Activated naive CD4-positive, alpha-beta T cell treated with anti-CD3 and anti-CD28 coated beads for 36 hours (primary cell): ENCODE data around the gene INTS6L. TPM values are rescaled to one million over a fixed set of nuclear protein-coding genes. Genes with fewer than 3 reads are reported as not detected.
A peak's percentile ranks its signal among the peaks of the same experiment; 100 is the strongest.

Source experiments
- CTCF ChIA-PET: fragments of 350-600 bp; sonication (Branson Sonifier 250); formaldehyde crosslinking; loops from one replicate; lab custom pipeline; 2021; ENCODE audit warnings: antibody characterized with exemption; lab: Charles Lee
- DNase-seq: peaks from one replicate; pipeline ENCODE4 v3.0.0-alpha.2; 2020
- H3K27ac Mint-ChIP-seq: one replicate; pipeline ENCODE4 v1.8.0; 2021; ENCODE audit warnings: mild to moderate bottlenecking, mixed read lengths
- H3K27me3 Mint-ChIP-seq: one replicate; pipeline ENCODE4 v1.8.0; 2021; ENCODE audit warnings: low read depth, mixed read lengths
- H3K36me3 Mint-ChIP-seq: one replicate; pipeline ENCODE4 v1.8.0; 2021; ENCODE audit warnings: low read depth, mixed read lengths
- H3K4me1 Mint-ChIP-seq: one replicate; pipeline ENCODE4 v1.8.0; 2021; ENCODE audit warnings: low read depth, mixed read lengths
- H3K4me3 Mint-ChIP-seq: one replicate; pipeline ENCODE4 v1.8.0; 2021; ENCODE audit warnings: mild to moderate bottlenecking, moderate library complexity, mixed read lengths
- H3K9me3 Mint-ChIP-seq: one replicate; pipeline ENCODE4 v1.8.0; 2021; ENCODE audit warnings: mixed read lengths
- intact Hi-C: fragments of 100-400 bp; cut with micrococcal nuclease; formaldehyde crosslinking; loops from one replicate; pipeline ENCODE4 v1.15.1; 2023
- total RNA-seq, 2 experiments: library from RNA; stranded (reverse); gene quantifications; one replicate each; pipeline ENCODE4 v1.2.3, GENCODE V29; 2021

INTS6L gene
- 10 to 100 TPM; 14.2 to 14.4 TPM for total RNA-seq

GRCh38 chrX:135520553-135521404 is at the start of gene INTS6L:
TSS of gene INTS6L (plus strand) at chrX:135520660. CDS start at chrX:135520993, 333 bp downstream.
- Mint-ChIP-seq H3K27ac (peak within 1 kb of the TSS; percentile 97), H3K27me3 (no peaks in the 10 kb centered on the region), H3K36me3 (peaks cover 8% of the 10 kb centered on the region), H3K4me3 (peak within 1 kb of the TSS; percentile 97), H3K9me3 (no peaks in the 10 kb centered on the region), H3K4me1 (peaks cover 32% of the 10 kb centered on the region)
- CTCF ChIA-PET = interaction anchor here (0.6 to 1.0 kb wide), 2 partner anchors 24 to 1099 kb away, joined by 4 to 6 read pairs; no protein-coding TSS in a partner anchor
- peak; percentile 86 for DNase-seq
- intact Hi-C loops = loop anchor here (1.0 to 10.0 kb wide), 13 partner anchors 32 to 1768 kb away; partner anchors contain the start of genes HPRT1, HTATSF1, RTL8A and SMIM10L2A

- H3K9me3 Mint-ChIP-seq = no peaks in the 10 kb centered on the region
- no peak for DNase-seq
- H3K4me1 Mint-ChIP-seq = no peaks in the 10 kb centered on the region
- intact Hi-C loops = loop anchor here (2.0 kb wide), 1 partner anchor 180 kb away; no protein-coding TSS in a partner anchor
- no peak overlapping the region for H3K4me3 Mint-ChIP-seq
- no peak overlapping the region for H3K27ac Mint-ChIP-seq
- H3K27me3 Mint-ChIP-seq = no peaks in the 10 kb centered on the region
- CTCF ChIA-PET = interaction anchor here (1.1 kb wide), 1 partner anchor 7 kb away, joined by 4 read pairs; no protein-coding TSS in a partner anchor
- H3K36me3 Mint-ChIP-seq = no peaks in the 10 kb centered on the region
Observed at GRCh38 chrX:135476378-135476777, 44.1 kb upstream of the INTS6L start.

GRCh38 chrX:135477576-135477975 is 42.9 kb upstream of the INTS6L start:
- no peaks in the 10 kb centered on the region for H3K27me3 Mint-ChIP-seq
- H3K9me3 Mint-ChIP-seq = no peaks in the 10 kb centered on the region
- H3K4me3 Mint-ChIP-seq = no peak overlapping the region
- H3K27ac Mint-ChIP-seq = no peak overlapping the region
- no peaks in the 10 kb centered on the region for H3K4me1 Mint-ChIP-seq
- DNase-seq = peak; percentile 63
- intact Hi-C loops = loop anchor here (1.0 to 2.0 kb wide), 4 partner anchors 132 to 512 kb away; no protein-coding TSS in a partner anchor
- no peaks in the 10 kb centered on the region for H3K36me3 Mint-ChIP-seq
- CTCF ChIA-PET = no interaction called here

GRCh38 chrX:135480076-135480475 is 40.4 kb upstream of the INTS6L start:
- Mint-ChIP-seq H3K27ac (no peak overlapping the region), H3K4me3 (no peak overlapping the region), H3K36me3 (no peaks in the 10 kb centered on the region), H3K9me3 (no peaks in the 10 kb centered on the region), H3K27me3 (no peaks in the 10 kb centered on the region), H3K4me1 (no peaks in the 10 kb centered on the region)
- CTCF ChIA-PET = no interaction called here
- intact Hi-C loops = loop anchor here (10.0 kb wide), 1 partner anchor 215 kb away; no protein-coding TSS in a partner anchor
- no peak for DNase-seq

- Mint-ChIP-seq H3K4me3 (no peak overlapping the region), H3K27ac (no peak overlapping the region), H3K27me3 (no peaks in the 10 kb centered on the region), H3K9me3 (no peaks in the 10 kb centered on the region), H3K4me1 (no peaks in the 10 kb centered on the region), H3K36me3 (no peaks in the 10 kb centered on the region)
- DNase-seq = no peak
- intact Hi-C loops = loop anchor here (10.0 kb wide), 1 partner anchor 213 kb away; no protein-coding TSS in a partner anchor
- CTCF ChIA-PET = no interaction called here
Observed at GRCh38 chrX:135481696-135482179, 38.7 kb upstream of the INTS6L start.

GRCh38 chrX:135484641-135485289 is 35.7 kb upstream of the INTS6L start:
- Mint-ChIP-seq H3K36me3 (no peaks in the 10 kb centered on the region), H3K4me1 (peaks cover 3% of the 10 kb centered on the region), H3K4me3 (no peak overlapping the region), H3K27ac (no peak overlapping the region), H3K27me3 (no peaks in the 10 kb centered on the region), H3K9me3 (no peaks in the 10 kb centered on the region)
- CTCF ChIA-PET = interaction anchor here (0.7 to 1.0 kb wide), 5 partner anchors 14 to 99 kb away, joined by 3 to 5 read pairs (median 3); no protein-coding TSS in a partner anchor
- intact Hi-C loops = loop anchor here (1.0 to 10.0 kb wide), 3 partner anchors 88 to 210 kb away; no protein-coding TSS in a partner anchor
- peak; percentile 20 for DNase-seq

- H3K9me3 Mint-ChIP-seq = no peaks in the 10 kb centered on the region
- H3K27me3 Mint-ChIP-seq = no peaks in the 10 kb centered on the region
- H3K27ac Mint-ChIP-seq = no peak overlapping the region
- no peak for DNase-seq
- no peak overlapping the region for H3K4me3 Mint-ChIP-seq
- H3K4me1 Mint-ChIP-seq = peaks cover 14% of the 10 kb centered on the region
- no peaks in the 10 kb centered on the region for H3K36me3 Mint-ChIP-seq
- intact Hi-C loops = loop anchor here (10.0 kb wide), 1 partner anchor 205 kb away; no protein-coding TSS in a partner anchor
- CTCF ChIA-PET = no interaction called here
Observed at GRCh38 chrX:135489542-135489941, 30.9 kb upstream of the INTS6L start.

GRCh38 chrX:135490979-135491514 is 29.4 kb upstream of the INTS6L start:
- no peak for DNase-seq
- Mint-ChIP-seq H3K4me3 (no peak overlapping the region), H3K27ac (no peak overlapping the region), H3K36me3 (no peaks in the 10 kb centered on the region), H3K27me3 (no peaks in the 10 kb centered on the region), H3K9me3 (no peaks in the 10 kb centered on the region), H3K4me1 (peaks cover 15% of the 10 kb centered on the region)
- CTCF ChIA-PET = interaction anchor here (0.6 to 1.1 kb wide), 2 partner anchors 17 to 221 kb away, joined by 3 read pairs; no protein-coding TSS in a partner anchor
- intact Hi-C loops = no loop called here

- no peak overlapping the region for H3K27ac Mint-ChIP-seq
- no peaks in the 10 kb centered on the region for H3K9me3 Mint-ChIP-seq
- H3K4me3 Mint-ChIP-seq = no peak overlapping the region
- H3K4me1 Mint-ChIP-seq = peaks cover 12% of the 10 kb centered on the region
- CTCF ChIA-PET = no interaction called here
- intact Hi-C loops = no loop called here
- DNase-seq = no peak
- no peaks in the 10 kb centered on the region for H3K36me3 Mint-ChIP-seq
- H3K27me3 Mint-ChIP-seq = no peaks in the 10 kb centered on the region
Observed at GRCh38 chrX:135494453-135494852, 26.0 kb upstream of the INTS6L start.

- H3K27me3 Mint-ChIP-seq = no peaks in the 10 kb centered on the region
- H3K36me3 Mint-ChIP-seq = no peaks in the 10 kb centered on the region
- H3K4me1 Mint-ChIP-seq = peaks cover 7% of the 10 kb centered on the region
- CTCF ChIA-PET = no interaction called here
- intact Hi-C loops = no loop called here
- no peak for DNase-seq
- no peak overlapping the region for H3K27ac Mint-ChIP-seq
- H3K9me3 Mint-ChIP-seq = no peaks in the 10 kb centered on the region
- H3K4me3 Mint-ChIP-seq = no peak overlapping the region
Observed at GRCh38 chrX:135497736-135498135, 22.7 kb upstream of the INTS6L start.

GRCh38 chrX:135498236-135498635 is 22.2 kb upstream of the INTS6L start:
- H3K36me3 Mint-ChIP-seq = no peaks in the 10 kb centered on the region
- DNase-seq = no peak
- CTCF ChIA-PET = no interaction called here
- no peaks in the 10 kb centered on the region for H3K27me3 Mint-ChIP-seq
- no peak overlapping the region for H3K4me3 Mint-ChIP-seq
- intact Hi-C loops = no loop called here
- H3K4me1 Mint-ChIP-seq = peaks cover 7% of the 10 kb centered on the region
- H3K27ac Mint-ChIP-seq = no peak overlapping the region
- no peaks in the 10 kb centered on the region for H3K9me3 Mint-ChIP-seq

GRCh38 chrX:135505351-135505750 is 15.1 kb upstream of the INTS6L start:
- H3K27ac Mint-ChIP-seq = no peak overlapping the region
- no peak for DNase-seq
- intact Hi-C loops = no loop called here
- H3K27me3 Mint-ChIP-seq = no peaks in the 10 kb centered on the region
- CTCF ChIA-PET = interaction anchor here (0.8 kb wide), 1 partner anchor 91 kb away, joined by 3 read pairs; no protein-coding TSS in a partner anchor
- H3K4me1 Mint-ChIP-seq = peaks cover 2% of the 10 kb centered on the region
- H3K4me3 Mint-ChIP-seq = no peak overlapping the region
- no peaks in the 10 kb centered on the region for H3K9me3 Mint-ChIP-seq
- H3K36me3 Mint-ChIP-seq = no peaks in the 10 kb centered on the region
